ENCODE measurements around the gene NR6A1.

NR6A1 gene

GRCh38 chr9:124795881-124796431, 24.8 kb upstream of the NR6A1 start:
- no peak for DNase-seq

- no peak for DNase-seq
Measured at GRCh38 chr9:124794902-124795491, 23.9 kb upstream of the NR6A1 start.

DNA sequence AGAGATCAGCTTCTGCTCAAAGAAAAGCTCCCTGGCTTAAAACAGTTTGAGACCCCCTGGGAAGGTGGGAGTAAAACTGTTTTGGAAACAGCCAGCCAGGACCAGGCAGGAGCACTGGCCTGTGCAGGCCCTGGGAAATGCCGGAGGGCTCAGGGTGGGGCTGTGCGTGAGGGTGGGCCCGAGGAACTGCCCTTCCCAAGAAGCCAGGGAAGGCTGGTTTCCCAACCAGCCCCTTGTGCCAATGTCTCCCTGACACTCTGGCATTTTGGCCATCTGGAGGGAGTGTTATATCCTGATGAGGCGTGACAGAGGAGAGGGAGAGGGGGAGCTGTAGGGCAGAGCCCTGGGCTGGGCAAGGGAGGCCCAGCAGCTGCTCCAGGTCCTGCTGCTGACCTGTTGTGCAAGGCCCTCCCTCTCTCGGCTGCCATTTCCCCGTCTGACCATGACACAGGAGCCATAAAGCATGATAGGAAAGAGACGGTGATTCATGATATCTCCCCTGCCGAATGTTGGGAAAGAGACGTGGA, 22.0 kb upstream of the NR6A1 start:
- no peak for DNase-seq

GRCh38 chr9:124792257-124793014, 21.3 kb upstream of the NR6A1 start:
- DNase-seq: no peak

DNA sequence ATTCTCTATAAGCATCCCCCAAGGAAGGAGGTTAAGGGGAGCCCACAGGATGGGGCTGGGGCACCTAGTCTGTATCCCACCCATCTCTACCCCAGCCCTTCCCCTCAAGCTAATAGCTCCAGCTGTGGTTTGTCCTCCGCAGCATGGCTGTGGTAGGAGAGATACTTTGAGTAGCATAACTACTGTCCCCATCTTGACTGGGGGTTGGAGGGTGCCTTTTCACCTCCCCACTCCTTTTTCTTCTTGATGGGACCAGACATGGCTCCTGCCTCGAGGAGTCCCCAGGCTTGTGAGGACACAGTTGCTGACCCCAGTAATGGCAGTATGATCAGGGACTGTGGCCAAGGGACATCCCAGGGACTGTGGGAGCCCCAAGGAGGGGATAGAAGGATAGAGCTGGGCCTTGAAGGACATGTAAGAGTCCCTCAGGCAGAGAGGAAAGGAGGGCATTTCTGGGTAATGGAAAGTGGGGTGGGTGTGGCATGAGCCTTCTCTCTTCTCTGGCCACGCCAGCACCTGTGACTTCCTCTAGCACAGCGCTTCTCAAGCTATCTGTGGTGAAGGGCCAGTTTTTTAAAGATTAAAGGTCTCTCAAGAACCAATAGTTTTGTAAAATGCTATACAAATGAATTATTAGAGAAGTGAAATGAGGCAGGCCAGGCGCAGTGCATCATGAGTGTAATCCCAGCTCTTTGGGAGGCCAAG, 19.8 kb upstream of the NR6A1 start:
- DNase-seq: no peak

DNA sequence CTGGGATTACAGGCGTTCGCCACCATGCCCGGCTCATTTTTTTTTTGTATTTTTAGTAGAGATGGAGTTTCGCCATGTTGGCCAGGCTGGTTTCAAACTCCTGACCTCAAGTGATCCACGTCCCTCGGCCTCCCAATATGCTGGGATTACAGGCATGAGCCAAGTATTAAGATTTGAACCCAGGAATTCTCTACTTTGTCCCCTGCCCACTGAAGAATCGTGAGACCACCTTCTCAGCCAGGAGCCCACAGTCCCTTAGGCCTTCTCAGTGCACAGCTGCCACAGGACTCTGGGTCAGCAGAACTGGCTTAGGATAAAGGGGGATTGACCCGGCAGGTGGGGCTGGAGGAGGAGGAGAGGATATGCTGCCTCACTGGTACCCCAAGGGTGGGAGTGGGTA, 19.2 kb upstream of the NR6A1 start:
- DNase-seq: no peak

GRCh38 chr9:124789531-124789930, 18.4 kb upstream of the NR6A1 start:
- no peak for DNase-seq

DNA sequence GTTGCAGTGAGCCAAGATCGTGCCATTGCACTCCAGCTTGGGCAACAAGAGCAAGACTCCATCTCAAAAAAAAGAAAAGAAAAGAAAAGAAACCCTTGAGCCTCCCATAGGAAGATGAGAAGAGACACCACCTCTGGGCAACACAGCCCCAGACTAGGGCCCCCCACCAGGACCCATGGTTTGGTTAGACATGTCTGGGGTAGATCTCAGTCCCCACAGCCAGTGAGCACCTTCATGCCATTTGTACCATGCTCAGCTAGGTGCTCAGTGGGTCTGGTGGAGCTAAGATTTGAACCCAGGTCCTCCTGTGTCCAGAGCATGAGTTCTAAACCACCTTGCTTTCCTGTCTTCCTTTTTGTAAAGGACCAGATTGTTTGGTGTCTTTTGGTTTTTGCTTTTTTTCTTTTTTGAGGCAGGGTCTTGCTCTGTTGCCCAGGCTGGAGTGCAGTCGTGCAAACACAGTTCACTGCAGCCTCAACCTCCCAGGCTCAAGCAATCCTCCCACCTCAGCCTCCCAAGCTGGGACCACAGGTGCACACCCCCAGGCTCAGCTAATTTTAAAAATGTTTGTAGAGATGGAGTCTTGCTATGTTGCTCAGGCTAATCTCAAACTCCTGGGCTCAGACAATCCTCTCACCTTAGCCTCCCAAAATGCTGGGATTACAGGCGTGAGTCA, 17.6 kb upstream of the NR6A1 start:
- no peak for DNase-seq

DNA sequence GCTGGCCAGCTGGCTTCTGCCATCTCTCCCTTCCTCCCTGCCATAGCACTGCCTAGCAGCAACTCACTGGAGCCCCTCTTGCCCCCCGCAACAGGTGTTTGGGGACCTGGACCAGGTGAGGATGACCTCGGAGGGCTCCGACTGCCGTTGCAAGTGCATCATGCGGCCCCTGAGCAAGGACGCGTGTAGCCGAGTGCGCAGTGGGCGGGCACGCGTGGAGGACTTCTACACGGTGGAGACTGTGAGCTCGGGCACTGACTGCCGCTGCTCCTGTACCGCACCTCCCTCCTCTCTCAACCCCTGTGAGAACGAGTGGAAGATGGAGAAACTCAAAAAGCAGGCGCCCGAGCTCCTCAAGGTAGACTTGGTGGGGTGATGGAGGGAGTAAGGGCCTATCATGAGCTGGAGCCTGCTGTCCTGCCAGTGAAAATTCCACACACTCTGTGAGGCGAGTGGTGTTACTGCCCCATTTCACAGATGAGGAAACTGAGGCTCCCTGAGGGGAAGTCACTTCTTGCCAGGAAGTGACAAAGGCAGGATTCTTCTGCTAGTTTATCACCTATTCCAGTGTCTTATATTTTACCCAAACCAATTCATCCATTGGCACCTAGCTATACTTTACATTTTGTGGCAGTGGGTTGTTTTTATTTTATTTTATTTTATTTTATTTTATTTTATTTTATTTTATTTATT, 15.9 kb upstream of the NR6A1 start:
- no peak for DNase-seq

GRCh38 chr9:124784509-124784908, 13.4 kb upstream of the NR6A1 start:
- no peak for DNase-seq

GRCh38 chr9:124783830-124784229, 12.7 kb upstream of the NR6A1 start:
- no peak for DNase-seq

- DNase-seq: peak; percentile 7 to 9
Measured at GRCh38 chr9:124782661-124783574, 11.8 kb upstream of the NR6A1 start.

DNA sequence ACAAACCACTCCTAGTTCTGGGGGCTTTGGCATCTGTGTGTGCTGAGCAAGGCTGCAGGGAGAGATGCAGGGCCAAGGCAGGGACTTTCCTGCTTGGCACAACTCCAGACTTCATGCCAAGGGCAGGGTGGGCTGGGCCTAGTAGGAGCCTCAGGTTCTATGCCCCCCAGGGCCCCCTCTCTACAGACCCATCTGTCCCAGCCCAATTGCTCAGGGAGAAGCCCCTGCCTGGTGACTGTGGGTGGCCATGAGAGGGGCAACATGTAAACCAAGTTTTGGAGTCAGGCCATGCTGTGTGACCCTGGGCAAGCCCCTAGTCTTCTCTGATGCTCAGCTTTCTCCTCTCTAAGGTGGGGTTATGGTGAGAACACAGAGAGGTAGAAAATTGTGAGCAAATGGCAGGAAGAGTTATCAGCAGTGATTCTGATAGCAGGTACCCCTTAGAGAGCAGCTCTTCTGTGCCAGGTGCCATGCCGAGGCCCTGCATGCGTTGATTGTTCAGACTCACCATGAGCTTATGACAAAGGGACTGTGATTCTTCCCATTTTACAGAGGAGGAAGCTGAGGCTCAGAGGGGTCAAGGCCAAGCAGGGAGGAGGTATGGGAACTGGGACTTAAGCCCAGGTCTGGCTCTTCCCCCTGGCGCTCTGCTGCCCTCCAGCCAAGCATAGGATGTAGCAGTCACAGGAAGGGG, 11.0 kb upstream of the NR6A1 start:
- peak; percentile 7 to 10 for DNase-seq

DNA sequence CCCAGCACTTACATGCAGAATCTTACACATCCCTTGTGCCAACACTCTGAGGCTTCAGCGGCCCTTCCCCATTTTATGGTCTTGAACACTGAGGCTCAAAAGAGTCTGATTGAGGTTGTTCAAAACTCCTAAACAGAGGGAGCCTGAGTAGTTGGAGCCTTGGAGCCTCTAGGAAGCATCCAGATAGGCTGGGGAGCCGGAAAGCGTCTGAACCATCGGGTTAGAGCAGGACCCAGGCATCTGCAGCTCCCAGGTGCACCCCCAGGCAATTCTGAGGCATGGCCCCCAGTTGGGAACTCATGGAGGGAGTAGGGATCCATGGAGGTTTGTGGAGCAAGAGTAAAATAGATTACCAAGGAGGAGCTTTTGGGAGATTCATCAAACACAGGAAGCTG, 9.6 kb upstream of the NR6A1 start:
- DNase-seq: peak in 1 of 2 experiments; percentile 10

DNA sequence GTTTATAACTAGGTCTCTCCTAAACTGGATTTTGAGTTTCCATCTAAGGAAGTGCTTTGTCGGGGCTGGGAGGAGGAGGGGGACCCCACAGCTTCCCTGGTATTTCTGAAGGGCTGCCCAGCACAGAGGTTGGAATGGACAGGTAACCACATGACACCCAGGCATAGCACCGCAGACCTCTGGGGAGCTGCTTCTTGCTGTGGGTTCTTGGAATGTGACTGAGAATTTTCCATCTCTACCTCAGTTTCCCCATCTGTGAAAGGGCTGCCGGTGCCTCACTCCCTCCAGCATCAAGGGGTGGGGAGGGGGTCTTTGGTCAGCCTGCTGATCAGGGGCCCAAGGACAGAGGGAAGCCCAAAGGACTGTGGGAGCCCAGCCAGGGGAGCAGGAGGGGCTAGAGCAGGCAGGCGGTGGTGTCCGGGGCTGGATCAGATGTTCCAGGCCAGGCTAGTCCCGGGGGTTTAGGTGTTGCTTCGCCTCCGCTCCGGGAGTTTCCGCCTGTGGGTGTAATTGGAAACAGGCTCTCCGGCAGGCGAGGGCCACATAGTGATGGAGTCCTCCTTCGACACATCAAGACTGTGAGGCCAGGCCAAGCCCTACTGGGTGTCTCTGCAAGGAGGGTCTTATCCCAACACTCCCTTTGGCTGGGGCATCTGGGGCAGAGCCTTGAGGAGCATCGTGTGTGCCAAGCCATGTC, 9.1 kb upstream of the NR6A1 start:
- DNase-seq: peak; percentile 14

DNA sequence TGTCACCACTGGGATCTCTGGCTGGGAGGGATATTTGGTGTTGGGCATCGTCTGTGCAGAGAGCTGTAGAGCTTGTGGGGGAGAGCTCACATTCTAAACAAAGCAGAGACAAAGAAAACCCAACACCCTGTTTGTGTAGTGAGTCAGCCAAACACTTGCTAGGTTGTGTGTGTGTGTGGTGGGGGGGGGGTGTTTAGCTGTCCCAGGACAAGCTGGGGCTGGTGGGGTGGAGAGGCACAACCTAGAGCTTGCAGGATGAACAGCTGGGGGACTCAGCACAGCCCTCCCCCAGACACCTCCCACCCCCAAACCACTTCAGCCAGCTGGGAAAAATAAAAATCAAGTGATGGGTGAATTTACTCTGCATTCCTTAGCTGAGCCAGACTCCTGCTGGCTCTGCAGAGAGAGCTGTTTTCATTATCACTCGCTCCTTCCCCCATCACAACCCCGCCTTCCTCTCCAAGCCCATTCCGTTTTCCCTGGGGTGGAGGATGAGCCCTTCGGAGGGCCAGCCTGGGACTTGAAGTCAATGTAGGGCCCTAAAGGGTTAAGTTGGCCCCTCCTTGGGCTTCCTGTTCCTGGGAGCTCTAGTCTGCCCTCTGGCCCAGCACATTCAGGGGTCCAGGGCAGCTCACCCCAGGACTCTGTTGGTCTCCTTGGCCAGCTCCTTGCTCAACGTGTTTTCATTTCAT, 8.4 kb upstream of the NR6A1 start:
- peak; percentile 7 to 14 for DNase-seq

DNA sequence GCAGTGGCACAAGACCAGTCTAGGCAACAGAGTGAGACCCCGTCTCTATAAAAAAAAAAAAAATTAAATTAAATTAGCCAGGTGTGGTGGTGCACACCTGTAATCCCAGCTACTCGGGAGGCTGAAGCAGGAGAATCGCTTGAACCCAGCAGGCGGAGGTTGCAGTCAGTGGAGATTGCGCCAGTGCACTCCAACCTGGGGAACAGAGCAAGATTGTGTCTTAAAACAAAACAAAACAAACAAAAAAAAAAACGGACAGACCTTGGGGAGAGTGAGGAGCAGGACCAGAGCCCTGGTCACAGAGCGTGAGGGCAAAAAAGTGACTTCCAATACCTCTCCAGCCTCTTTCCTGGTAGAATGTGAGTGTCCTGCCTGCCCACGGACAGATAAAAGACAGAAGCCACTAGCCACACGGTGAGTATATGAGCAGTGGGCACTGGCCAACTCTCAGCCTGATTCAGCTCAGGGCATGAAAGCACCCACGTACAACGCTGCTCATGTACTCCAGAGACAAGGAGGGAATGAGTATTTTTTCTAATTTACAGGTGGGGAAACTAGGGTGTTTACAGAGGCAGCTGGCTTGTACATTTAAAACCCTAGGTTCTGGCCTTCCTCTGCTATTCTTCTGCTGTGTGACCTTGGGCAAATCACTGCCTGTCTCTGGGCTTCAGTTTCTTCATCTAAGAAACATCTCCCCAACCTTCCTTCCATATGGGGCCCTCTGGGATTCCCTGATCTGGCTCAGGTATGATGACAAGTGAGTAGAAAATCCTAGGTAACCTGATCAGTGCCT, 7.7 kb upstream of the NR6A1 start:
- peak in 1 of 2 experiments; percentile 11 for DNase-seq

- peak in 1 of 2 experiments; percentile 45 for DNase-seq
Measured at GRCh38 chr9:124776954-124777648, 6.0 kb upstream of the NR6A1 start, which contains the start of gene OLFML2A. Gene OLFML2A (plus strand): TSS chr9:124777133. CDS start chr9:124777271, 138 bp downstream.
